Measurements from ENCODE around the gene JARID2. TPM values are rescaled to one million over a fixed set of nuclear protein-coding genes. Genes with fewer than 3 reads are reported as not detected.

JARID2 gene
- total RNA-seq, 2 experiments from 2014 or later, result 30.0 to 42.4 TPM

GRCh38 chr6:15470746-15471145, 224.9 kb downstream of the JARID2 start:
- Mint-ChIP-seq H3K27ac (no peak overlapping the region), H3K36me3 (peaks cover 19% of the 10 kb centered on the region), H3K4me3 (no peak overlapping the region), H3K4me1 (no peaks in the 10 kb centered on the region), H3K9me3 (ENCODE audit: low read depth) (no peaks in the 10 kb centered on the region), H3K27me3 (no peaks in the 10 kb centered on the region)
- CTCF ChIA-PET, result no interaction called here
- ATAC-seq, result no peak
- DNase-seq, result no peak

- DNase-seq (no peak), ATAC-seq (no peak)
- CTCF ChIA-PET, result no interaction called here
- Mint-ChIP-seq H3K27me3 (no peaks in the 10 kb centered on the region), H3K27ac (no peak overlapping the region), H3K4me3 (no peak overlapping the region), H3K4me1 (no peaks in the 10 kb centered on the region), H3K9me3 (ENCODE audit: low read depth) (no peaks in the 10 kb centered on the region), H3K36me3 (peaks cover 24% of the 10 kb centered on the region)
Measured at GRCh38 chr6:15472621-15473020, 226.8 kb downstream of the JARID2 start.

- H3K9me3 Mint-ChIP-seq (ENCODE audit: low read depth), result no peaks in the 10 kb centered on the region
- no peak overlapping the region for H3K27ac Mint-ChIP-seq
- H3K4me1 Mint-ChIP-seq, result no peaks in the 10 kb centered on the region
- no peak overlapping the region for H3K4me3 Mint-ChIP-seq
- H3K27me3 Mint-ChIP-seq, result no peaks in the 10 kb centered on the region
- peaks cover 24% of the 10 kb centered on the region for H3K36me3 Mint-ChIP-seq
- CTCF ChIA-PET, result no interaction called here
- ATAC-seq (no peak), DNase-seq (no peak)
Measured at GRCh38 chr6:15473174-15473573, 227.3 kb downstream of the JARID2 start.

- DNase-seq (no peak), ATAC-seq (no peak)
- no peaks in the 10 kb centered on the region for H3K4me1 Mint-ChIP-seq
- H3K36me3 Mint-ChIP-seq, result peaks cover 18% of the 10 kb centered on the region
- CTCF ChIA-PET, result no interaction called here
- no peaks in the 10 kb centered on the region for H3K27me3 Mint-ChIP-seq
- no peak overlapping the region for H3K27ac Mint-ChIP-seq
- H3K9me3 Mint-ChIP-seq (ENCODE audit: low read depth), result no peaks in the 10 kb centered on the region
- H3K4me3 Mint-ChIP-seq, result no peak overlapping the region
Measured at GRCh38 chr6:15473741-15474161, 227.9 kb downstream of the JARID2 start.

GRCh38 chr6:15474196-15474595, 228.3 kb downstream of the JARID2 start:
- no peak overlapping the region for H3K4me3 Mint-ChIP-seq

GRCh38 chr6:15475261-15475660, 229.4 kb downstream of the JARID2 start:
- CTCF ChIA-PET, result interaction anchor here (1.7 kb wide), 1 partner anchor 15 kb away, joined by 4 read pairs; no protein-coding TSS in a partner anchor
- Mint-ChIP-seq H3K27me3 (no peaks in the 10 kb centered on the region), H3K9me3 (ENCODE audit: low read depth) (no peaks in the 10 kb centered on the region), H3K4me3 (no peak overlapping the region), H3K27ac (no peak overlapping the region), H3K4me1 (no peaks in the 10 kb centered on the region), H3K36me3 (peaks cover 16% of the 10 kb centered on the region)
- DNase-seq (no peak), ATAC-seq (no peak)

More at GRCh38 chr6:15474196-15474595, 228.3 kb downstream of the JARID2 start:
- DNase-seq, result no peak
- no peak overlapping the region for H3K27ac Mint-ChIP-seq
- CTCF ChIA-PET, result no interaction called here
- peaks cover 16% of the 10 kb centered on the region for H3K36me3 Mint-ChIP-seq
- no peaks in the 10 kb centered on the region for H3K9me3 Mint-ChIP-seq (ENCODE audit: low read depth)
- ATAC-seq, result no peak
- H3K27me3 Mint-ChIP-seq, result no peaks in the 10 kb centered on the region
- no peaks in the 10 kb centered on the region for H3K4me1 Mint-ChIP-seq

- CTCF ChIA-PET, result interaction anchor here (1.7 kb wide), 1 partner anchor 15 kb away, joined by 4 read pairs; no protein-coding TSS in a partner anchor
- Mint-ChIP-seq H3K9me3 (ENCODE audit: low read depth) (no peaks in the 10 kb centered on the region), H3K27ac (no peak overlapping the region)
Measured at GRCh38 chr6:15475872-15476271, 230.0 kb downstream of the JARID2 start.

GRCh38 chr6:15476631-15477380, 230.9 kb downstream of the JARID2 start:
- Mint-ChIP-seq H3K9me3 (ENCODE audit: low read depth) (no peaks in the 10 kb centered on the region), H3K36me3 (peaks cover 16% of the 10 kb centered on the region), H3K27ac (no peak overlapping the region), H3K4me3 (no peak overlapping the region), H3K4me1 (peaks cover 4% of the 10 kb centered on the region), H3K27me3 (no peaks in the 10 kb centered on the region)
- DNase-seq, result no peak
- ATAC-seq, result no peak
- CTCF ChIA-PET, result interaction anchor here (1.6 kb wide), 1 partner anchor 14 kb away, joined by 4 read pairs; no protein-coding TSS in a partner anchor

More at GRCh38 chr6:15475872-15476271, 230.0 kb downstream of the JARID2 start:
- DNase-seq, result no peak
- no peak overlapping the region for H3K4me3 Mint-ChIP-seq
- H3K27me3 Mint-ChIP-seq, result no peaks in the 10 kb centered on the region
- H3K4me1 Mint-ChIP-seq, result no peaks in the 10 kb centered on the region
- ATAC-seq, result no peak
- H3K36me3 Mint-ChIP-seq, result peaks cover 16% of the 10 kb centered on the region

- DNase-seq (no peak), ATAC-seq (no peak)
- Mint-ChIP-seq H3K36me3 (peaks cover 14% of the 10 kb centered on the region), H3K4me3 (no peak overlapping the region), H3K27me3 (no peaks in the 10 kb centered on the region), H3K27ac (no peak overlapping the region), H3K4me1 (peaks cover 6% of the 10 kb centered on the region), H3K9me3 (ENCODE audit: low read depth) (no peaks in the 10 kb centered on the region)
- CTCF ChIA-PET, result interaction anchor here (1.6 kb wide), 1 partner anchor 13 kb away, joined by 4 read pairs; no protein-coding TSS in a partner anchor
Measured at GRCh38 chr6:15477746-15478145, 231.9 kb downstream of the JARID2 start.

GRCh38 chr6:15479761-15480160, 233.9 kb downstream of the JARID2 start:
- DNase-seq (no peak), ATAC-seq (no peak)
- H3K27ac Mint-ChIP-seq, result no peak overlapping the region
- no peaks in the 10 kb centered on the region for H3K9me3 Mint-ChIP-seq (ENCODE audit: low read depth)
- no peak overlapping the region for H3K4me3 Mint-ChIP-seq
- H3K36me3 Mint-ChIP-seq, result peaks cover 11% of the 10 kb centered on the region
- H3K27me3 Mint-ChIP-seq, result no peaks in the 10 kb centered on the region
- CTCF ChIA-PET, result no interaction called here
- peaks cover 6% of the 10 kb centered on the region for H3K4me1 Mint-ChIP-seq

GRCh38 chr6:15480525-15480924, 234.7 kb downstream of the JARID2 start:
- no peaks in the 10 kb centered on the region for H3K27me3 Mint-ChIP-seq
- peaks cover 8% of the 10 kb centered on the region for H3K36me3 Mint-ChIP-seq
- no peak overlapping the region for H3K27ac Mint-ChIP-seq
- no peak overlapping the region for H3K4me3 Mint-ChIP-seq
- CTCF ChIA-PET, result interaction anchor here (2.0 kb wide), 1 partner anchor 10 kb away, joined by 6 read pairs; no protein-coding TSS in a partner anchor
- H3K9me3 Mint-ChIP-seq (ENCODE audit: low read depth), result no peaks in the 10 kb centered on the region
- no peak for ATAC-seq
- no peak for DNase-seq
- H3K4me1 Mint-ChIP-seq, result peaks cover 6% of the 10 kb centered on the region

- H3K4me3 Mint-ChIP-seq, result no peak overlapping the region
Measured at GRCh38 chr6:15481390-15482291, 235.8 kb downstream of the JARID2 start.

GRCh38 chr6:15483060-15483459, 237.2 kb downstream of the JARID2 start:
- CTCF ChIA-PET, result no interaction called here

More at GRCh38 chr6:15481390-15482291, 235.8 kb downstream of the JARID2 start:
- Mint-ChIP-seq H3K4me1 (peaks cover 6% of the 10 kb centered on the region), H3K27me3 (no peaks in the 10 kb centered on the region), H3K36me3 (peaks cover 4% of the 10 kb centered on the region), H3K9me3 (ENCODE audit: low read depth) (no peaks in the 10 kb centered on the region), H3K27ac (no peak overlapping the region)
- DNase-seq (no peak), ATAC-seq (no peak)
- CTCF ChIA-PET, result interaction anchor here (2.0 kb wide), 1 partner anchor 9 kb away, joined by 6 read pairs; no protein-coding TSS in a partner anchor

More at GRCh38 chr6:15483060-15483459, 237.2 kb downstream of the JARID2 start:
- H3K27ac Mint-ChIP-seq, result no peak overlapping the region
- DNase-seq, result no peak
- no peaks in the 10 kb centered on the region for H3K27me3 Mint-ChIP-seq
- no peak for ATAC-seq
- peaks cover 6% of the 10 kb centered on the region for H3K4me1 Mint-ChIP-seq
- peaks cover 8% of the 10 kb centered on the region for H3K36me3 Mint-ChIP-seq
- H3K9me3 Mint-ChIP-seq (ENCODE audit: low read depth), result no peaks in the 10 kb centered on the region
- H3K4me3 Mint-ChIP-seq, result no peak overlapping the region
